Stimulated activated CD4-positive, alpha-beta T cell treated with anti-CD3 and anti-CD28 coated beads, Interleukin-4, amount 100 ng/mL, for 24 hours (primary cell): ENCODE measurements around the gene CAMKV.
A peak's percentile ranks its signal among the peaks of the same experiment; 100 is the strongest.
"Not testable (repeated sequence)": the region's sequence is repeated elsewhere in the genome, so short reads cannot be mapped to it uniquely, and the experiment has no call there.

Source experiments
- DNase-seq: peaks from one replicate; pipeline ENCODE4 v3.0.0-alpha.2; 2020

Gene CAMKV, protein sequence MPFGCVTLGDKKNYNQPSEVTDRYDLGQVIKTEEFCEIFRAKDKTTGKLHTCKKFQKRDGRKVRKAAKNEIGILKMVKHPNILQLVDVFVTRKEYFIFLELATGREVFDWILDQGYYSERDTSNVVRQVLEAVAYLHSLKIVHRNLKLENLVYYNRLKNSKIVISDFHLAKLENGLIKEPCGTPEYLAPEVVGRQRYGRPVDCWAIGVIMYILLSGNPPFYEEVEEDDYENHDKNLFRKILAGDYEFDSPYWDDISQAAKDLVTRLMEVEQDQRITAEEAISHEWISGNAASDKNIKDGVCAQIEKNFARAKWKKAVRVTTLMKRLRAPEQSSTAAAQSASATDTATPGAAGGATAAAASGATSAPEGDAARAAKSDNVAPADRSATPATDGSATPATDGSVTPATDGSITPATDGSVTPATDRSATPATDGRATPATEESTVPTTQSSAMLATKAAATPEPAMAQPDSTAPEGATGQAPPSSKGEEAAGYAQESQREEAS

GRCh38 chr3:49869525-49870126, at the start of gene CAMKV:
Gene CAMKV, minus strand, starts transcription at chr3:49869906. Its CDS starts 7,518 bp downstream, at chr3:49862388.
- DNase-seq: peak; percentile 14

DNA sequence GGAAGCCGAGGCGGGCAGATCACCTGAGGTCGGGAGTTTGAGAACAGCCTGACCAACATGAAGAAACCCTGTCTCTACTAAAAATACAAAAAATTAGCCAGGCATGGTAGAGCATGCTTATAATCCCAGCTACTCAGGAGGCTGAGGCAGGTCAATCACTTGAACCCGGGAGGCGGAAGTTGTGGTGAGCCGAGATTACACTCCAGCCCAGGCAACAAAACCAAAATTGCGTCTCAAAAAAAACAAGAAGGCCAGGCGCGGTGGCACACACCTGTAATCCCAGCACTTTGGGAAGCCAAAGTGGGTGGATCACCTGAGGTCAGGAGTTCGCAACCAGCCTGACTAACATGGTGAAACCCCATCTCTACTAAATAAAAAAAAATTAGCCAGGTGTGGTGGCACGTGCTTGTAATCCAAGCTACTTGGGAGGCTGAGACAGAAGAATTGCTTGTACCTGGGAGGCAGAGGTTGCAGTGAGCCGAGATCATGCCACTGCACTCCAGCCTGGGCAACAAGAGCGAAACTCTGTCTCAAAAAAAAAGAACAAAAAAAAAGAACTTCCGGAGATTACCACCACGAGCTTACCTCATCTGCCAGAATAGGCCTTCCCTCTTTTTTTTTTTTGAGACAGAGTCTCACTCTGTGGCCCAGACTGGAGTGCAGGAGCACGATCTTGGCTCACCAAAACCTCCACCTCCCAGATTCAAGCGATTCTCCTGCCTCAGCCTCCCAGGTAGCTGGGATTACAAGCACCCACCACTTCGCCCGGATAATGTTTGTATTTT, 48.3 kb upstream of the CAMKV start:
- DNase-seq: not testable (repeated sequence)

- DNase-seq: no peak
Observed at GRCh38 chr3:49916686-49917085, 47.0 kb upstream of the CAMKV start.

GRCh38 chr3:49914906-49915305, 45.2 kb upstream of the CAMKV start:
- DNase-seq: no peak

- no peak for DNase-seq
Observed at GRCh38 chr3:49912881-49913281, 43.2 kb upstream of the CAMKV start.

DNA sequence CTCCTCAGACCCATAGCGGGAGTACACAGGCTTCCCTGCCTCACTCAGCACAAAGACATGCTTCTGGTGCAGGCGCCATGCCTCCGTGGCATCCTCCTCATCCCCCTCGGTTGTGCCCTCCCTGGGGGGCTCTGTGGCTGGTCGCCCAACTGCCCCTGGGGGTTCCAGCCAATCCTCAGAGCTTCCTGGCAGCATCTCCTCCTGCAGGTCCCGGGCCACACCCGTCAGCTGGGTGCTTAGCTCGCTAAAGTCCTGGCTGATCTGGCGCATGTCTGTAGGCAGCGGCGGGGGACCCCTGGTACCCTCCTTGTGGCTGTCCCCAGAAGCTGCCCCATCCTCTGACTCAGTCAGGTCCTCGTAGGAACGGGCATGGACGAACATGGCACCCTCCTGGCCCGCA, 41.9 kb upstream of the CAMKV start:
- no peak for DNase-seq

- no peak for DNase-seq
Observed at GRCh38 chr3:49911124-49911420, 41.4 kb upstream of the CAMKV start.

- no peak for DNase-seq
Observed at GRCh38 chr3:49910409-49911123, 40.9 kb upstream of the CAMKV start.

- DNase-seq: no peak
Observed at GRCh38 chr3:49908373-49909199, 38.9 kb upstream of the CAMKV start.

DNA sequence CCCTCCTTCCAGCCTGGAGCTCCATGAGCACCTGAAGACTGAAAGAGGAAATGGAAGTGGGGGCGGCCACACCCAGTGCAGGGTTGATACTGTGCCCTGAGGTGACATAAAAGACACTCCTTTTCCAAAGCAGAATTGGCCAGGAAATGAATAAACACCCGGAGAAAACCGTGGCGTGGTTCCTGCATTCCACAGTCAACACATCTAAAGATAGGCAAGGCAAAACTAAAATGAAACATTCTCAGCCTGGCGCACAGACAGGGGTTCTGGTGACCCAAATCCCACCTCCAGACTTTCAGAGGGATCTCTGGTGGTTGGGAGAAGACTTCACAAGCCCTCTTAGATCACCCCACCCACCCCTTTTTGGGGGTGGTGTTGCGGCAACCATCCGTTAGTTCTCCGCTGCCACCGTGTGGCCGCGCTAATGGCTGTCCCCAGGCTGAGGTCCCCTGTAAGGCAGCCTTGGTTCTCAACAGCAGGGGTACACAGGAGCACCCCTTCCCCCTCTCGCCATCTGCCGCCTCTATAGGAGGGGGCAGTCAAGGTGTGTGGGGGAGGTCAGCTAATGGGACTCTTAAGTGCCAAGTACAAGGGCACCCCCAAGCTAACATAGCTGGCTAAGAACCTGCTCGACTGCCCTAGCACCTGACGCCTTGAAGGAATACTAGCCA, 36.5 kb upstream of the CAMKV start:
- peak; percentile 59 for DNase-seq

DNA sequence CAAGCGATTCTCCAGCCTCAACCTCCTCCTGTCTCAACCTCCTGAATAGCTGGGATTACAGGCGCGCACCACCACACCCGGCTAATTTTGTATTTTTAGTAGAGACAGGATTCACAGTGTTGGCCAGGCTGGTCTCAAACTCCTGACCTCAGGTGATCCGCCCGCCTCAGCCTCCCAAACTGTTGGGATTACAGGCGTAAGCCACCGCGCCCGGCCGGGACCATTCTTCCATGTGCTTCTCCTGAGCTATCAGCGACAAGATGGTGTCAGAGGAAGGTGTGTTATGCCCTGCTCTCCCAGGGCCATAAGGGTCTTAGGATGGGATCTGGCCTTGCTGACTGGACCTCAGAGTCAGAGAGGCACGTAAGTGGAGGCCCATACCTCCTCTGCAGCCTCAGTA, 34.7 kb upstream of the CAMKV start:
- not testable (repeated sequence) for DNase-seq

DNA sequence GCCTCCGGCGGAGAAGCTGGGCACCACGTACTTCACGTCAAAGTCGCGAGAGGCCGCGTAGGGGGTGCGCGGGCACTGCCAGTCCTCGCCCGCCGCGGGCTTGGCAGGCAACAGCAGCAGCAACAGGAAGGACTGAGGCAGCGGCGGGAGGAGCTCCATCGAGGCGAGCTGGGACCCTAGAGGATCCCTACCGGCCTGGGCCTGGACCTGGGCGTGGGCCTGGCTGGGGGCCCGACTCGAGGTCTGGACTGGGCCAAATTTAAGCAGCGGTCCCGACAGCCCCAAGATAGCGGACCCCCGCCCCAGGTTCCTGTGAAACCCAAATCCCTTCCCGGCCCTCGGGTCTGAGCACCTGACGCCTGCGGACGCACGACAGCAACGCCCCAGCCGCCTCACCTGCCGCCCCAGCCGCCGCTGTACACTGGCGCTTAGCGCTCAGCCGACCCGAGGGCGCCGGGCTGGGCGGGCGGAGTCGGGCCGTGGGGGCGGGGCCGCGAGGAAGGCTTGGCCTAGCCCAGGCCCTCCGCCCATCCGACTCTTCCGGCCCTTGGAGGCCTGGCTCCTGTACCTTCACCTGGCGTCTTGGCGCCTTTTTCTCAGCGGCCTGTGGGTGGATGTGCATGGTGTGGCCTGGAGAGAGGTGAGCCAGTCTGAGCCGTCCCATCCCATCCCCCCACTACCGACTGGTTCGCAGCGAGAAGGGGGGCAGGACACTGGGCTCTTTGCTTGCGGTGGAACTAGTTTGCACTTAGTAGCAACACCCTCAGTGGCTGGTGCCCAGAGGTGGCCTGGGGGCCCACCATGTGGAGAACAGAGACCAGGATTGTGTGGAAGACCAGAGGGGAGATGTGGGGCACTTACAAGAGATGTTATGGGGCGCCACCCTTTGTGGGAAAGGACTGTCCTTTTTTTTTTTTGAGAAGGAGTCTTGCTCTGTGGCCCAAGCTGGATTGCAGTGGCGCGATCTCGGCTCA, 34.0 kb upstream of the CAMKV start, which contains the start of gene MST1R:
MST1R (minus strand) TSS at position 423 of the 974 bp plus-strand sequence; CDS start at position 159, 264 bp downstream.
- DNase-seq: peak; percentile 77

DNA sequence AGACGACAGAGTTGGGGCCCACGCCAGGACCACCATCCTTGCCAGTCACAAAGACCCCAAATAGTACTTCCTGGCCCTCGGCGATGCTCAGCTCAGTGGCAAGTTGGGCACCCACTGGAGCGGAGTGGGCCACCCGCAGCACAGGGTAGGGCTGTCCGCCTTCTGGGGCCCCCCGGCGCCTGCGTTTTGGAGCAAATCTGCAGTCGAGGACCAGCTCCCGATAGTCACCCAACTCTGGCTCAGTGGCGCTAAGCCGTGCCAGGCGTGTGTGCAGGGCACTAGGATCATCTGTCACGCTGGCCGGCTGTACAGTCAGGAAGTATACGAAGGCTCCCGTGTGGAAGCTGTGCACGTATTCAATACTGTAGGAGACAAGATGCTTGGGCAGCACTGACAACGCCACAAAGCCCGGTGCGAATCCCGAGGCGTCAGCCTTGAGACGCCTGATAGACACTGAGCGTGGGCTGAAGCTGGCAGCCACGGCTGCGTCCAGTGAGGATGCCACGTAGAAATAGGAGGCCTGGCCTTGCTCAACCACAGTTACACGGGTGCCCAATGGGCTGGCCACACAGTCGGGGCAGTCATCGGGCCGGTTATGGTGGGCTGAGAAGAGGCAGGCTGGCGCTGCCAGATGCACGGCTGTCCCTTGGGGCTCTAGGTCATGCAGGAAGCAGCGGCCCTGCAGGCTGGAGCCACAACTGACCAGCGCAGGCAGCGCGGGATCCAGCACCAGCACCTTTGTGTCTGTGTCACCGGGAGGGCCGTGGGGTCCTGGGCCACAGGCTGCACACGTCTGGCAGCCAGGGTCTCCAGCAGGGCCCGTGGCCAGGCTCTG, 33.0 kb upstream of the CAMKV start:
- DNase-seq: no peak

- DNase-seq: no peak
Observed at GRCh38 chr3:49901366-49902339, 31.9 kb upstream of the CAMKV start.

- DNase-seq: no peak
Observed at GRCh38 chr3:49900491-49901153, 30.9 kb upstream of the CAMKV start.

DNA sequence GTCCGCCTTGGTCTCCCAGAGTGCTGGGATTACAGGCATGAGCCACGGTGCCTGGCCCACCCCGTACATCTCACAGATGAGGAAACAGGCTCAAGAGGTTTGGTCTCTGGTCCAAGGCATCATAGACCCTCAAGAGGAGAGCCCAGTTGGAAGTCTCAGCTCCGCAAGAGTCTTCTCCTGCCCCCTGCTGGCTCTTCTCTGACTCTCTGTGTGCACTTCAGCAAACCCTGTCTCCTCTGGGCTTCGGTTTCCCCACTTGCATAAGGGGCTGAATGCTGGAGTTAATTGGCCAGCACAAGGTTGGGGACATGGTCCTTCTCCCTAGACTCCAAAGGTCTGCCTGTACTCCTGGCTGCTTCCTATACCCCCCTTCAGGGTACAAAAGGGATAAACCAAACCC, 30.1 kb upstream of the CAMKV start:
- no peak for DNase-seq

DNA sequence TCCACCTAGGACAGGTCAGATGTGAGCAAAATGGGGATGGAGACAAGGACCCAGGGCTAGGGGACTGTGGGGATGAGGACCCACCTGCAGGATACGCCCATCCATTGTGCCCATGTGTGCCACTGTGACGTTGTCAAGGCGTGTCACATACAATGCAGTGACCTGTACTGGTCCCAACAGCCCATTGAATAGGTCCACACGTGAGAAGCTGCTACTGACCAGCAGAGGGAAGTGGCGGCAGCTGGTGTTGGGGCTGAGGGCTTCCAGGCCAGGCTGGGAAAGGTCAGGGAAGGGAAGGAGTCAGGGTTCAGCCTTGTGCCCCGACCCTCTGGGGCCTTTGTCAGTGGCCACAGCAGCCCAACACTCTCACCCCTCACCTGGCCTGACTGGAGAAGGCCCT, 29.3 kb upstream of the CAMKV start:
- no peak for DNase-seq
